ENCODE results near the gene ZBTB17. TPM values are rescaled to one million over a fixed set of nuclear protein-coding genes. Genes with fewer than 3 reads are reported as not detected.
"Not testable (repeated sequence)": the region's sequence is repeated elsewhere in the genome, so short reads cannot be mapped to it uniquely, and the experiment has no call there.

ZBTB17 gene
- total and polyA plus RNA-seq, 10 of the 15 experiments (the other 5 are each of a cell fraction or from before 2014, with no cell fraction given), result 0.87 to 59.4 (median 38.7) TPM

GRCh38 chr1:15899266-15899665 is 76.6 kb downstream of the ZBTB17 start (continued):
- no peak for TF ChIP-seq MYC (IDR thresholded peaks at IDR 0.05; ENCODE audit: insufficient read depth, insufficient read length, insufficient replicate concordance, low read length, severe bottlenecking)
- TF ChIP-seq, protein P1, sequence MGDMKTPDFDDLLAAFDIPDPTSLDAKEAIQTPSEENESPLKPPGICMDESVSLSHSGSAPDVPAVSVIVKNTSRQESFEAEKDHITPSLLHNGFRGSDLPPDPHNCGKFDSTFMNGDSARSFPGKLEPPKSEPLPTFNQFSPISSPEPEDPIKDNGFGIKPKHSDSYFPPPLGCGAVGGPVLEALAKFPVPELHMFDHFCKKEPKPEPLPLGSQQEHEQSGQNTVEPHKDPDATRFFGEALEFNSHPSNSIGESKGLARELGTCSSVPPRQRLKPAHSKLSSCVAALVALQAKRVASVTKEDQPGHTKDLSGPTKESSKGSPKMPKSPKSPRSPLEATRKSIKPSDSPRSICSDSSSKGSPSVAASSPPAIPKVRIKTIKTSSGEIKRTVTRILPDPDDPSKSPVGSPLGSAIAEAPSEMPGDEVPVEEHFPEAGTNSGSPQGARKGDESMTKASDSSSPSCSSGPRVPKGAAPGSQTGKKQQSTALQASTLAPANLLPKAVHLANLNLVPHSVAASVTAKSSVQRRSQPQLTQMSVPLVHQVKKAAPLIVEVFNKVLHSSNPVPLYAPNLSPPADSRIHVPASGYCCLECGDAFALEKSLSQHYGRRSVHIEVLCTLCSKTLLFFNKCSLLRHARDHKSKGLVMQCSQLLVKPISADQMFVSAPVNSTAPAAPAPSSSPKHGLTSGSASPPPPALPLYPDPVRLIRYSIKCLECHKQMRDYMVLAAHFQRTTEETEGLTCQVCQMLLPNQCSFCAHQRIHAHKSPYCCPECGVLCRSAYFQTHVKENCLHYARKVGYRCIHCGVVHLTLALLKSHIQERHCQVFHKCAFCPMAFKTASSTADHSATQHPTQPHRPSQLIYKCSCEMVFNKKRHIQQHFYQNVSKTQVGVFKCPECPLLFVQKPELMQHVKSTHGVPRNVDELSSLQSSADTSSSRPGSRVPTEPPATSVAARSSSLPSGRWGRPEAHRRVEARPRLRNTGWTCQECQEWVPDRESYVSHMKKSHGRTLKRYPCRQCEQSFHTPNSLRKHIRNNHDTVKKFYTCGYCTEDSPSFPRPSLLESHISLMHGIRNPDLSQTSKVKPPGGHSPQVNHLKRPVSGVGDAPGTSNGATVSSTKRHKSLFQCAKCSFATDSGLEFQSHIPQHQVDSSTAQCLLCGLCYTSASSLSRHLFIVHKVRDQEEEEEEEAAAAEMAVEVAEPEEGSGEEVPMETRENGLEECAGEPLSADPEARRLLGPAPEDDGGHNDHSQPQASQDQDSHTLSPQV (IDR thresholded peaks at IDR 0.05), result no peak
- no peak for TF ChIP-seq E2F8 (IDR thresholded peaks at IDR 0.05; ENCODE audit: low read depth, partially characterized antibody)
- no peak for TF ChIP-seq TCF7 (IDR thresholded peaks at IDR 0.05; ENCODE audit: borderline replicate concordance)
- no peak for TF ChIP-seq TCF3 (IDR thresholded peaks at IDR 0.05; ENCODE audit: borderline replicate concordance, insufficient read depth, low read depth, low read length)
- no peak for TF ChIP-seq TCF12 (IDR thresholded peaks at IDR 0.05; ENCODE audit: low read depth, low read length)
- TF ChIP-seq SMC3 (IDR thresholded peaks at IDR 0.05; ENCODE audit: borderline replicate concordance, low read length), result no peak
- TF ChIP-seq, protein P2, sequence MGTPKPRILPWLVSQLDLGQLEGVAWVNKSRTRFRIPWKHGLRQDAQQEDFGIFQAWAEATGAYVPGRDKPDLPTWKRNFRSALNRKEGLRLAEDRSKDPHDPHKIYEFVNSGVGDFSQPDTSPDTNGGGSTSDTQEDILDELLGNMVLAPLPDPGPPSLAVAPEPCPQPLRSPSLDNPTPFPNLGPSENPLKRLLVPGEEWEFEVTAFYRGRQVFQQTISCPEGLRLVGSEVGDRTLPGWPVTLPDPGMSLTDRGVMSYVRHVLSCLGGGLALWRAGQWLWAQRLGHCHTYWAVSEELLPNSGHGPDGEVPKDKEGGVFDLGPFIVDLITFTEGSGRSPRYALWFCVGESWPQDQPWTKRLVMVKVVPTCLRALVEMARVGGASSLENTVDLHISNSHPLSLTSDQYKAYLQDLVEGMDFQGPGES (IDR thresholded peaks at IDR 0.05), result no peak
- no peak for TF ChIP-seq BACH1 (IDR thresholded peaks at IDR 0.05; ENCODE audit: borderline replicate concordance)

- in situ Hi-C loops (cut with MboI); FAIRE-seq; H2AFZ ChIP-seq (ENCODE audit: control insufficient read depth, low read depth, low read length); BruUV-seq (replicated peaks); H3K27ac ChIP-seq (ENCODE audit: control insufficient read depth, insufficient read depth); H3K4me3 ChIP-seq; H3K4me2 ChIP-seq (ENCODE audit: control insufficient read depth, insufficient read depth); H3K4me1 ChIP-seq (ENCODE audit: control insufficient read depth, insufficient read depth, low read length); H3K36me3 ChIP-seq (ENCODE audit: control insufficient read depth in 2 of 2, insufficient read depth in 2 of 2, low read length in 1 of 2); H3K27me3 ChIP-seq (replicated peaks in 1 of 2; ENCODE audit: control insufficient read depth in 2 of 2, insufficient read depth in 2 of 2, low read length in 1 of 2); intact Hi-C loops (cut with micrococcal nuclease; ENCODE audit: unreplicated experiment); DNase-seq (ENCODE audit: low read depth, low spot score); ATAC-seq; H3K9ac ChIP-seq (ENCODE audit: control insufficient read depth, insufficient read depth, low read length); H4K20me1 ChIP-seq (ENCODE audit: control insufficient read depth, insufficient read depth); H3K9me3 ChIP-seq (replicated peaks; ENCODE audit: control insufficient read depth, insufficient read depth, low read length): not testable (repeated sequence)
- ChIA-PET SMC1A (ENCODE audit: uncharacterized antibody, unreplicated experiment) (interaction anchor here (0.6 to 1.4 kb wide), 5 partner anchors 10 to 459 kb away, joined by 3 to 5 read pairs (median 4); no protein-coding TSS in a partner anchor), RAD21 (ENCODE audit: unreplicated experiment) (interaction anchor here (1.5 kb wide), 1 partner anchor 82 kb away, joined by 3 read pairs; no protein-coding TSS in a partner anchor), POLR2A (interaction anchor here (0.6 to 0.7 kb wide), 3 partner anchors 52 to 107 kb away, joined by 3 to 4 read pairs (median 3); no protein-coding TSS in a partner anchor), CTCF (interaction anchor here (0.6 to 2.3 kb wide), 7 partner anchors 10 to 395 kb away, joined by 3 to 7 read pairs (median 4); no protein-coding TSS in a partner anchor)
- peaks cover 73% of the 10 kb centered on the region for H3K79me2 ChIP-seq (ENCODE audit: control insufficient read depth, insufficient read depth, low read length)
- 98% methylated on average over 18 of the region's 20 CpGs for WGBS (ENCODE audit: insufficient coverage, insufficient replicate concordance, low lambda C conversion rate, missing lambda C conversion rate)
Measured at GRCh38 chr1:15896841-15897610, 78.9 kb downstream of the ZBTB17 start.
